K562 (cell line): ENCODE measurements around the gene DIPK2A. TPM values are rescaled to one million over a fixed set of nuclear protein-coding genes. Genes with fewer than 3 reads are reported as not detected.

Source experiments
- ATAC-seq: fragments of 200-7000 bp; cut with Tn5 transposase; 3 replicates; pipeline ENCODE4 v1.9.1; 2020; ENCODE audit warnings: moderate library complexity
- BruUV-seq: library from RNA; stranded (reverse); fragments of 400-500 nt; replicated peaks from 2 replicates; lab custom pipeline; 2021; lab: Mats Ljungman, UMichigan
- CTCF ChIA-PET: fragments of 300-600 bp; formaldehyde crosslinking; extraction: SDS; loops from one replicate; lab custom pipeline; 2021; ENCODE audit warnings: low intra/inter-chr PET ratio; lab: Yijun Ruan, JAX
- POLR2A ChIA-PET: fragments of 300-600, 350-650 bp; sonication (Branson Sonifier 250); formaldehyde crosslinking; extraction: SDS; loops from one replicate; lab custom pipeline; 2021; ENCODE audit warnings: antibody characterized with exemption, inconsistent platforms; lab: Yijun Ruan, JAX
- DNase-seq, 4 experiments: peaks; one replicate each; pipeline versions ENCODE4 v3.0.0 to v3.0.0-alpha.2; 2011 to 2018; ENCODE audit warnings: low spot score in 3 of 4, mixed read lengths in 3 of 4; ENCODE audit errors: extremely low read depth in 1 of 4
- FAIRE-seq: peaks from 2 replicates; lab custom pipeline; 2011; peaks lifted over from hg19 to GRCh38; lab: Jason Lieb, UNC
- H2AFZ ChIP-seq: 2 replicates; pipeline ENCODE4 v1.6.0; 2011; ENCODE audit warnings: low read depth, low read length, control low read depth, inconsistent platforms
- H3K27ac ChIP-seq: fragments of 200-600 bp; 3 replicates; pipeline ENCODE4 v1.8.0; 2011; ENCODE audit warnings: low read depth, mild to moderate bottlenecking, control low read depth, inconsistent platforms, low read length, moderate library complexity, mixed read lengths; ENCODE audit errors: extremely low read depth
- H3K27me3 ChIP-seq, 2 experiments: fragments of 300-600 bp in 1 of 2; 2 replicates in 1 of 2; 3 replicates in 1 of 2; pipeline versions ENCODE4 v1.6.0 to v1.8.0; 2011; ENCODE audit warnings: inconsistent platforms in 2 of 2, low read length in 2 of 2, mild to moderate bottlenecking in 1 of 2, mixed read lengths in 1 of 2, moderate library complexity in 1 of 2; ENCODE audit not compliant: control insufficient read depth in 2 of 2, insufficient read depth in 2 of 2
- H3K36me3 ChIP-seq: fragments of 300-600 bp; 3 replicates; pipeline ENCODE4 v1.8.0; 2011; ENCODE audit warnings: mild to moderate bottlenecking, low read length, inconsistent platforms; ENCODE audit not compliant: control insufficient read depth, insufficient read depth
- H3K4me1 ChIP-seq, 2 experiments: fragments of 200-600 bp in 1 of 2; replicated peaks in 1 of 2; 2 replicates in 1 of 2; 3 replicates in 1 of 2; pipeline versions ENCODE4 v1.5.1 to v1.8.0; 2011; ENCODE audit warnings: inconsistent platforms in 2 of 2, low read length in 2 of 2, mild to moderate bottlenecking in 1 of 2, mixed read lengths in 1 of 2, moderate library complexity in 1 of 2; ENCODE audit not compliant: control insufficient read depth in 2 of 2, insufficient read depth in 2 of 2
- H3K4me2 ChIP-seq: 2 replicates; pipeline ENCODE4 v1.6.1; 2011; ENCODE audit warnings: low read length, control low read depth, inconsistent platforms, mixed read lengths; ENCODE audit not compliant: insufficient read depth
- H3K4me3 ChIP-seq: fragments of 200-600 bp; sonication (generic), shearing (Covaris generic); 2 replicates; pipeline ENCODE4 v1.5.1; 2016; ENCODE audit warnings: control low read depth, inconsistent platforms
- H3K79me2 ChIP-seq: fragments of 200-600 bp; 3 replicates; pipeline ENCODE4 v1.8.0; 2011; ENCODE audit warnings: low read length, inconsistent platforms; ENCODE audit not compliant: control insufficient read depth, insufficient read depth
- H3K9ac ChIP-seq, 2 experiments: 2 replicates each; pipeline versions ENCODE4 v1.6.0 to v1.6.1; 2011; ENCODE audit warnings: low read depth in 2 of 2, low read length in 2 of 2, control low read depth in 1 of 2, inconsistent platforms in 1 of 2, mild to moderate bottlenecking in 1 of 2, mixed read lengths in 1 of 2; ENCODE audit not compliant: insufficient read depth in 1 of 2
- H3K9me1 ChIP-seq: one replicate; pipeline ENCODE4 v1.6.0; 2011; ENCODE audit warnings: inconsistent platforms, mild to moderate bottlenecking, low read length, moderate library complexity; ENCODE audit not compliant: control insufficient read depth, insufficient read depth
- H3K9me3 ChIP-seq: replicated peaks from 2 replicates; pipeline ENCODE4 v1.5.1; 2011; ENCODE audit warnings: low read depth, low read length, inconsistent platforms; ENCODE audit not compliant: control insufficient read depth, insufficient read depth
- H4K20me1 ChIP-seq: replicated peaks from 2 replicates; pipeline ENCODE4 v1.6.1; 2011; ENCODE audit warnings: low read length, inconsistent platforms, mixed read lengths; ENCODE audit not compliant: control insufficient read depth, insufficient read depth
- BRCA1 ChIP-seq, 2 experiments: fragments of 450-650 bp in 1 of 2; sonication (generic) in 1 of 2; formaldehyde crosslinking in 1 of 2; IDR thresholded peaks; 2 replicates each; pipeline versions ENCODE4 v1.5.0 to v1.6.1; 2017 to 2020; ENCODE audit warnings: mild to moderate bottlenecking in 1 of 2, missing genetic modification reagents in 1 of 2
- CBX3 ChIP-seq, 2 experiments: IDR thresholded peaks; 1 replicate in 1 of 2; 2 replicates in 1 of 2; pipeline ENCODE4 v1.6.1; 2012; ENCODE audit warnings: inconsistent platforms in 2 of 2, low read length in 2 of 2, borderline replicate concordance in 1 of 2, control low read depth in 1 of 2
- ELF2 ChIP-seq: fragments of 250-450 bp; sonication (Bioruptor Pico); IDR thresholded peaks from 2 replicates; pipeline ENCODE4 v1.5.0; 2021; ENCODE audit warnings: mild to moderate bottlenecking
- ETV6 ChIP-seq, 3 experiments: fragments of 150-350 bp in 1 of 3; sonication (generic) in 1 of 3; formaldehyde crosslinking in 1 of 3; IDR thresholded peaks; 2 replicates each; pipeline versions ENCODE4 v1.6.1 to v1.8.0; 2014 to 2022; ENCODE audit warnings: borderline replicate concordance in 2 of 3, low read depth in 2 of 3, antibody characterized with exemption in 1 of 3, low read length in 1 of 3, mild to moderate bottlenecking in 1 of 3, missing genetic modification reagents in 1 of 3
- NFATC3 ChIP-seq: fragments of 450-650 bp; IDR thresholded peaks from 2 replicates; pipeline ENCODE4 v1.6.1; 2017; ENCODE audit warnings: mild to moderate bottlenecking
- NFXL1 ChIP-seq: fragments of 450-650 bp; formaldehyde crosslinking; IDR thresholded peaks from 2 replicates; pipeline ENCODE4 v1.4.0; 2021; ENCODE audit warnings: mild to moderate bottlenecking
- OTX1 ChIP-seq: fragments of 450-650 bp; formaldehyde crosslinking; IDR thresholded peaks from 2 replicates; pipeline ENCODE4 v1.4.0; 2022; ENCODE audit warnings: mild to moderate bottlenecking
- POLR2AphosphoS2 ChIP-seq: IDR thresholded peaks from 2 replicates; pipeline ENCODE4 v1.6.1; 2012; ENCODE audit warnings: low read length, improper control_type of control experiment
- RBFOX2 ChIP-seq: fragments of 200-400 bp; formaldehyde crosslinking; IDR thresholded peaks from 2 replicates; pipeline ENCODE4 v1.6.1; 2017; ENCODE audit warnings: low read depth, mild to moderate bottlenecking, low read length, moderate library complexity
- SAP30 ChIP-seq: fragments of 200-600 bp; sonication (generic); IDR thresholded peaks from 2 replicates; pipeline ENCODE4 v1.6.1; 2012; ENCODE audit warnings: borderline replicate concordance, low read depth, mild to moderate bottlenecking, moderate library complexity, low read length, control low read depth, inconsistent platforms; ENCODE audit not compliant: insufficient read depth, poor library complexity, severe bottlenecking
- SMARCE1 ChIP-seq: fragments of 450-650 bp; IDR thresholded peaks from 2 replicates; pipeline ENCODE4 v1.7.1; 2016; ENCODE audit warnings: mild to moderate bottlenecking
- SNRNP70 ChIP-seq: fragments of 200-400 bp; formaldehyde crosslinking; optimal IDR thresholded peaks from 2 replicates; pipeline ENCODE3; 2017; ENCODE audit warnings: low read depth, low read length
- SRSF7 ChIP-seq: fragments of 200-400 bp; formaldehyde crosslinking; optimal IDR thresholded peaks from 2 replicates; pipeline ENCODE3; 2017; ENCODE audit warnings: mild to moderate bottlenecking, low read depth, low read length
- TAF7 ChIP-seq: fragments of 450-650 bp; IDR thresholded peaks from 2 replicates; pipeline ENCODE4 v1.6.1; 2016; ENCODE audit warnings: missing genetic modification characterization, missing compliant biosample characterization
- ZNF282 ChIP-seq: sonication (generic); formaldehyde crosslinking; IDR thresholded peaks from 2 replicates; pipeline ENCODE4 v1.8.1; 2023; ENCODE audit warnings: missing genetic modification reagents
- ZNF764 ChIP-seq: fragments of 250-450 bp; sonication (Bioruptor Pico); IDR thresholded peaks from 2 replicates; pipeline ENCODE4 v1.4.0; 2020; ENCODE audit warnings: low read depth, mild to moderate bottlenecking, moderate library complexity
- WGBS: fragments of 100-300 bp; shearing (Covaris generic); methylation state at CpG from one replicate; pipeline ENCODE4 v1.1.6; 2016; ENCODE audit warnings: low coverage, mixed read lengths; ENCODE audit not compliant: insufficient coverage; ENCODE audit errors: missing lambda C conversion rate; 5-methylcytosine and 5-hydroxymethylcytosine counted together
- in situ Hi-C: fragments of 300-500 bp; cut with MboI; formaldehyde crosslinking; loops from 4 replicates; pipeline ENCODE4 v1.15.0; 2018; ENCODE audit warnings: inconsistent platforms, mixed read lengths
- intact Hi-C: fragments of 100-400 bp; cut with micrococcal nuclease; formaldehyde crosslinking; loops from 2 replicates; pipeline ENCODE4 v1.14.2; 2022
- polyA plus RNA-seq, 8 experiments: library from polyadenylated mRNA; depleted of rRNA in 4 of 8; stranded (reverse) in 5 of 8; unstranded in 3 of 8; fragments of >200 nt; fragmentation: Nextera tagmentation in 2 of 8; fragmentation: Illumina TruSeq in 1 of 8; extraction: Ambion mirVana in 2 of 8; extraction: Trizol in 1 of 8; gene quantifications; 2 replicates each; pipeline versions ENCODE4 v1.2.1 to v1.2.3, GENCODE V29; 2011 to 2014; ENCODE audit warnings: inconsistent platforms in 1 of 8, missing spikeins in 1 of 8
- total RNA-seq, 7 experiments: library from RNA; depleted of rRNA in 6 of 7; stranded (reverse); fragments of >200 nt in 6 of 7; fragmentation: Illumina TruSeq in 2 of 7; extraction: Trizol in 2 of 7; gene quantifications; 2 replicates each; pipeline versions ENCODE4 v1.2.1 to v1.2.3, GENCODE V29; 2011 to 2021; ENCODE audit warnings: low replicate concordance in 1 of 7

Gene DIPK2A
- total and polyA plus RNA-seq, 9 of the 15 experiments (the other 6 are each of a cell fraction or from before 2014, with no cell fraction given) = 3.3 to 15.7 (median 7.8) TPM

DNA sequence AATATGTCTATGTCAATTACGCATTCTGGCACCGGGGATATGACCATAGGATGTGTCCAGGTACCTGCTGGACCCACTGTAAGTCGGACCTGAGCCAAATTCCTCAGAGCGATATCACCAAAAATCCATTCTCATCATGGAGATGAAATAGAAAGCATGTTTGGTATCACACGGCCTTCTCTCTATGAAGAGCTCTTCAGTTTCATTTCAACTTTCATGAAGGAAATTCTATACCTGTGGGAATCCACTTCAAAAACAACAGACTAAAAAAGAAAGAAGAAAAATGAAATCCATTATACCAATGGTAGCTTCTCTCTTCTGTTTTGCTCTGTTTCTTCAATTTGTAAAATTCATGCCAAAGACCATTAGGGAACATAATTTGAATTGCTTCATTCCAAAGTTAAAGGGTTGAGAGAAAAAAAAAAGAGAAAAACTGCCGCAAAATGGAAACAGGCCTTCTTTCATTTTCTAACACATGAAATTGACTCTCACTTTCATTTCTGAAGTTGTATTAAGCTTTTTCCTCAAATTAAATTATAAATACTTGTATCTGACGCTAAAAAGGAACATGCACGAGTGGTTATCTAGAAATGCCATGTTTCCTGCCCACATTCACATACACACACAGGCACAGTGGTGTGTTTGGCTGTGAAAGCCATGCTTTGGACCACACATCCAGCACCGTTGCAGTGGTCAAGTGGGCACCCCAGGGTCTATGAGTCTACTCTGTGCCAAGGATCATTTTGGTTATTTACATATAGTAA lies 46.9 kb upstream of the DIPK2A start:
- Histone ChIP-seq H3K79me2 (no peaks in the 10 kb centered on the region), H4K20me1 (no peaks in the 10 kb centered on the region), H3K36me3 (no peaks in the 10 kb centered on the region), H3K27me3 (no peaks in the 10 kb centered on the region)
- BruUV-seq = no TSS peak
- CTCF ChIA-PET = no interaction called here
- WGBS = 2% methylated on average over 8 of the region's 9 CpGs
- TF ChIP-seq OTX1 (CRISPR knock-in tag) = no peak
- TF ChIP-seq POLR2AphosphoS2 = no peak
- TF ChIP-seq, all 486 proteins: peak for 0
- FAIRE-seq = no peak
- no peaks in the 10 kb centered on the region for H3K9me3 ChIP-seq
- POLR2A ChIA-PET = no interaction called here
- no peak for DNase-seq
- no peak for ATAC-seq
- intact Hi-C loops (no loop called here), in situ Hi-C loops (no loop called here)
- H3K9me1 ChIP-seq = no peaks in the 10 kb centered on the region
- no peak overlapping the region for H3K4me3 ChIP-seq
- no peak overlapping the region for H3K4me2 ChIP-seq
- H3K9ac ChIP-seq = no peak overlapping the region
- no peak overlapping the region for H3K27ac ChIP-seq
- H3K4me1 ChIP-seq = no peaks in the 10 kb centered on the region
- no peak overlapping the region for H2AFZ ChIP-seq

DNA sequence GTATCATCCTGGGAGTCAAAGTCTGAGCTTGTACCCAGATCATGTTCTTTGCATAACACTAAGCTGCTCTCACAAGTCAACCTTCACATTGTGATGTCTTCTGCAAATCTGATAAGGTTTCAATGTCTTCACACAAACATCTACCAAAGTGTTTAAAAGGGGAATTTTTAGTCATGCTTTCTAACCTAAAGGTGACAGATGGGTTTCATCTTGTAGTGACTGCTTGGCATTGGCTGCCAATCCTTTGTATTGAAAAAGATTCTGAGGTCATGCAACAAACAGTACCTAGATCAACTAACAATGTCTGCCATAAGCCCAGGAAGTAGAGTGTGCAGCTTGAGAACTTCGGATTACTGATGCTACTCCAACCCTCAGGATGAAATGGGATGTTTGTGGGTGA lies 43.6 kb upstream of the DIPK2A start:
- in situ Hi-C loops = no loop called here
- TF ChIP-seq RBFOX2 = no peak
- no peak for TF ChIP-seq SNRNP70
- no peak for TF ChIP-seq SMARCE1
- no peak for TF ChIP-seq TAF7 (tag)
- TF ChIP-seq SAP30 = no peak
- TF ChIP-seq CBX3 (IDR thresholded peaks at IDR 0.05; ENCODE audit: borderline replicate concordance in 1 of 2, low read length in 2 of 2) = no peak
- no peak for TF ChIP-seq NFATC3
- no peak for TF ChIP-seq BRCA1 (IDR thresholded peaks at IDR 0.05)
- no peak for TF ChIP-seq BRCA1 (CRISPR knock-in tag; IDR thresholded peaks at IDR 0.05)
- TF ChIP-seq SRSF7 = no peak
- TF ChIP-seq NFXL1 (CRISPR knock-in tag) = no peak
- no peak for TF ChIP-seq ZNF764
- TF ChIP-seq ZNF282 = no peak
- TF ChIP-seq ELF2 (CRISPR knock-in tag) = no peak
- TF ChIP-seq ETV6 (IDR thresholded peaks at IDR 0.05; ENCODE audit: borderline replicate concordance in 1 of 2, low read depth in 2 of 2, low read length in 1 of 2) = no peak
- TF ChIP-seq ETV6 (CRISPR knock-in tag; IDR thresholded peaks at IDR 0.05; ENCODE audit: borderline replicate concordance) = no peak

More for the DNA sequence above, 43.6 kb upstream of the DIPK2A start:
- FAIRE-seq (no peak), DNase-seq (no peak), ATAC-seq (no peak)
- no peaks in the 10 kb centered on the region for H4K20me1 ChIP-seq
- WGBS = 0% methylated on average over 1 of the region's 1 CpG
- no peaks in the 10 kb centered on the region for H3K4me1 ChIP-seq
- no peak overlapping the region for H2AFZ ChIP-seq
- H3K9ac ChIP-seq = no peak overlapping the region
- BruUV-seq = no TSS peak
- ChIA-PET POLR2A (no interaction called here), CTCF (no interaction called here)
- no peaks in the 10 kb centered on the region for H3K9me1 ChIP-seq
- H3K4me2 ChIP-seq = no peak overlapping the region
- H3K36me3 ChIP-seq = no peaks in the 10 kb centered on the region
- H3K27ac ChIP-seq = no peak overlapping the region
- H3K27me3 ChIP-seq = no peaks in the 10 kb centered on the region
- H3K4me3 ChIP-seq = no peak overlapping the region
- no peaks in the 10 kb centered on the region for H3K79me2 ChIP-seq
- intact Hi-C loops = no loop called here
- no peaks in the 10 kb centered on the region for H3K9me3 ChIP-seq
